ENCODE results near the gene SUN1. TPM values are rescaled to one million over a fixed set of nuclear protein-coding genes. Genes with fewer than 3 reads are reported as not detected.
A peak's percentile ranks its signal among the peaks of the same experiment; 100 is the strongest.

SUN1 gene
- total RNA-seq, 4 donors from 2014 or later: 225 to 475 (median 263) TPM

GRCh38 chr7:826230-826917, 5.9 kb upstream of the SUN1 start:
- Histone ChIP-seq H3K4me1 (peaks cover 76% of the 10 kb centered on the region), H3K27me3 (no peaks in the 10 kb centered on the region), H3K9me3 (no peaks in the 10 kb centered on the region), H3K4me3 (no peak overlapping the region), H3K27ac (peak overlapping the region; percentile 64), H3K36me3 (peaks cover 5% of the 10 kb centered on the region)
- DNase-seq (ENCODE audit: low spot score in 2 of 2): no peak
- TF ChIP-seq CTCF (IDR thresholded peaks at IDR 0.05): no peak
- no peak for TF ChIP-seq POLR2A (IDR thresholded peaks at IDR 0.05)
- no peak for TF ChIP-seq POLR2AphosphoS5 (IDR thresholded peaks at IDR 0.05)
- TF ChIP-seq EP300 (IDR thresholded peaks at IDR 0.05): no peak
- 81% methylated on average over 17 of the region's 29 CpGs for WGBS

- Histone ChIP-seq H3K4me1 (peaks cover 78% of the 10 kb centered on the region), H3K9me3 (no peaks in the 10 kb centered on the region), H3K4me3 (no peak overlapping the region), H3K36me3 (no peaks in the 10 kb centered on the region), H3K27me3 (no peaks in the 10 kb centered on the region), H3K27ac (no peak overlapping the region)
- TF ChIP-seq CTCF (IDR thresholded peaks at IDR 0.05) (no peak), POLR2A (IDR thresholded peaks at IDR 0.05) (no peak), POLR2AphosphoS5 (IDR thresholded peaks at IDR 0.05) (no peak), EP300 (IDR thresholded peaks at IDR 0.05) (no peak)
- WGBS: 85% methylated on average over 13 of the region's 14 CpGs
- DNase-seq (ENCODE audit: low spot score in 2 of 2): no peak
Measured at GRCh38 chr7:828793-829561, 3.3 kb upstream of the SUN1 start.

GRCh38 chr7:830069-830468, 2.2 kb upstream of the SUN1 start:
- 61% methylated on average over 12 of the region's 12 CpGs for WGBS
- H3K27me3 ChIP-seq: no peaks in the 10 kb centered on the region
- no peaks in the 10 kb centered on the region for H3K9me3 ChIP-seq
- DNase-seq (ENCODE audit: low spot score in 2 of 2): no peak
- TF ChIP-seq POLR2A (IDR thresholded peaks at IDR 0.05): no peak
- TF ChIP-seq EP300 (IDR thresholded peaks at IDR 0.05): no peak
- TF ChIP-seq CTCF (IDR thresholded peaks at IDR 0.05): no peak
- TF ChIP-seq POLR2AphosphoS5 (IDR thresholded peaks at IDR 0.05): no peak
- H3K36me3 ChIP-seq: no peaks in the 10 kb centered on the region
- peaks cover 82% of the 10 kb centered on the region for H3K4me1 ChIP-seq
- H3K27ac ChIP-seq: peak overlapping the region; percentile 92
- no peak overlapping the region for H3K4me3 ChIP-seq

GRCh38 chr7:831596-832166, 595 bp upstream of the SUN1 start:
- no peak for DNase-seq (ENCODE audit: low spot score in 2 of 2)
- Histone ChIP-seq H3K27me3 (no peaks in the 10 kb centered on the region), H3K27ac (peak overlapping the region; percentile 92), H3K4me1 (peaks cover 90% of the 10 kb centered on the region), H3K36me3 (no peaks in the 10 kb centered on the region), H3K4me3 (peak overlapping the region; percentile 2), H3K9me3 (no peaks in the 10 kb centered on the region)
- TF ChIP-seq POLR2AphosphoS5 (IDR thresholded peaks at IDR 0.05): peak in 1 of 3 donors; percentile 26
- no peak for TF ChIP-seq CTCF (IDR thresholded peaks at IDR 0.05)
- TF ChIP-seq POLR2A (IDR thresholded peaks at IDR 0.05): no peak
- TF ChIP-seq EP300 (IDR thresholded peaks at IDR 0.05): no peak
- WGBS: 15% methylated on average over 7 of the region's 7 CpGs

- Histone ChIP-seq H3K36me3 (no peaks in the 10 kb centered on the region), H3K9me3 (no peaks in the 10 kb centered on the region), H3K27me3 (no peaks in the 10 kb centered on the region), H3K4me3 (no peak overlapping the region), H3K27ac (peak overlapping the region; percentile 92), H3K4me1 (peaks cover 95% of the 10 kb centered on the region)
- TF ChIP-seq CTCF (IDR thresholded peaks at IDR 0.05): no peak
- no peak for TF ChIP-seq POLR2A (IDR thresholded peaks at IDR 0.05)
- TF ChIP-seq EP300 (IDR thresholded peaks at IDR 0.05): no peak
- TF ChIP-seq POLR2AphosphoS5 (IDR thresholded peaks at IDR 0.05): no peak
- WGBS: 77% methylated on average over 15 of the region's 15 CpGs
- DNase-seq (ENCODE audit: low spot score in 2 of 2): no peak
Measured at GRCh38 chr7:832968-833424, 720 bp downstream of the SUN1 start.

Data from suprapubic skin (tissue), 4 donors.